Measurements from ENCODE around the gene OSMR.

OSMR gene

DNA sequence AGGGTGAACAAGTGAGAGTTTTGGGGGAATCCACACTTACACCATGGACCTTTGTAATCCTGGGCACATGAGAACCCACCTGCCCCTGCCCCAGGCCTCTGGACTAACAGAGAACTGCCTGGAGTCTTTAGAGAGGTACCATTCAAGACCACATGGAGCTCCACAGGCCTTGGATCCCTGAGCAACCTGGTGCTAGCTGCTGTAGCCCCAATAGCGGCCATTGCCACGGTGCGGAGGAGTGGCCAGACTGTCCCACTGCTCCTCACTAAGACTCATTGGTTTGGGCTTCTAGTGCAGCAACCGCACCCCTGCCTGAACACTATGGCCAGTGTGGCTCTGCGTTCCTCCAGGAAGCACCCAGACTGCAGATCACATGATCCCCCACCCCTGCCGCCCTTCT is 45.8 kb downstream of the OSMR start:
- DNase-seq (ENCODE audit: low read depth in 1 of 2, low spot score in 1 of 2), result no peak
- TF ChIP-seq JUND (IDR thresholded peaks at IDR 0.05; ENCODE audit: low read depth), result no peak
- in situ Hi-C loops (cut with HindIII; ENCODE audit: low pct_unique_long_range_greater_than_20kb, low sequenced_read_pairs), result no loop called here

DNA sequence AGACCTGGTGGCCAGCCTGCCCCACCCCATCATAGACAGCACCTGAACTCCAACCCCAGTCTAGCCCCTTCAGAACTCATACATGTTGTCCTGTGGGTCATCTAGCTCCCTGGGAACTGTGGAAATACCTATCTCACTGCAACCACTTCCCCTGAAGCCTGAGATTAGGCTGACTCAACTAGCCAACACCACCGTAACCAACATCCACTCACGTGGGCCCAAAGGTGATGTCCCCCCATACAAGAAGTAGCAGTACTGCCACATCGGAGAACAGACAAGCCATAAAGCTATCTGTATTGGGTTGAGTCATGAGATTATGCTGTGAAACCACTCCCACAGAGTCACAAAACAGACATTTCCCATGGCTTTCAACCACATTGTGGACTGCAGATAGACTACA is 46.6 kb downstream of the OSMR start:
- no peak for TF ChIP-seq JUND (IDR thresholded peaks at IDR 0.05; ENCODE audit: low read depth)
- in situ Hi-C loops (cut with HindIII; ENCODE audit: low pct_unique_long_range_greater_than_20kb, low sequenced_read_pairs), result no loop called here
- DNase-seq (ENCODE audit: low read depth in 1 of 2, low spot score in 1 of 2), result no peak

DNA sequence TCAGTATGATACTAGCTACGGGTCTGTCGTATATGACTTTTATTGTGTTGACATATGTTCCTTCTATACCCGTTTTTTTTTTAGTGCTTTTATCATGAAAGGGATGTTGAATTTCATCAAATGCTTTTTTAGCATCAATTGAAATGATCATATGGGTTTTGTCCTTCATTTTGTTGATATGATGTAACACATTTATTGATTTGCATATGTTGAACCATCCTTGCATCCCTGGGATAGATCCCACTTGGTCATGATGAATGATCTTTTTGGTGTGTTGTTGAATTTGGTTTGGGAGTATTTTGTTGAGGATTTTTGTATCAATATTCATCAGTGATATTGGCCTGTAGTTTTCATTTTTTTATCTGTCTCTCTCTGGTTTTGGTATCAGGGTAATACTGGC is 50.9 kb downstream of the OSMR start:
- no peak for DNase-seq (ENCODE audit: low read depth in 1 of 2, low spot score in 1 of 2)
- in situ Hi-C loops (cut with HindIII; ENCODE audit: low pct_unique_long_range_greater_than_20kb, low sequenced_read_pairs), result no loop called here
- TF ChIP-seq JUND (IDR thresholded peaks at IDR 0.05; ENCODE audit: low read depth), result no peak

DNA sequence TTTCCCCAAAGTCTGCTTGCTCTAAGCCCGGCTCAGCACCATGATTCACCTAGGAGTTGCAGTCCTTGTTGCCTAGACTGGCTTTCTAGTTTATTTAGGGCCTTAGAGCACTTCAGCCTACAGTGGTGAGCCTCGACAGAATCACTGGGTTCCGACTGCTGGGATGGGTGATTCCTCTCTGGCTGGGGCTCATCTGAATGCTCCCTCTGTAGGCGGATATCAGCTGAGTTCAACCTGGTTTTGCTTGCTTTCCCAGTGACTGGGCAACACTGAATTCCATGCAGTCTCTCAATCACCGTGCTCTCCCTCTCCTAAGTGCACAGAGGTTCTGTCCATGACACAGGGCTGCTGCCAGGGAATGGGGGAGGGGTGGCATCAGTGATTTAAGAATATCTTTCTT is 54.1 kb downstream of the OSMR start:
- TF ChIP-seq JUND (IDR thresholded peaks at IDR 0.05; ENCODE audit: low read depth), result no peak
- DNase-seq (ENCODE audit: low read depth in 1 of 2, low spot score in 1 of 2), result no peak
- in situ Hi-C loops (cut with HindIII; ENCODE audit: low pct_unique_long_range_greater_than_20kb, low sequenced_read_pairs), result no loop called here

DNA sequence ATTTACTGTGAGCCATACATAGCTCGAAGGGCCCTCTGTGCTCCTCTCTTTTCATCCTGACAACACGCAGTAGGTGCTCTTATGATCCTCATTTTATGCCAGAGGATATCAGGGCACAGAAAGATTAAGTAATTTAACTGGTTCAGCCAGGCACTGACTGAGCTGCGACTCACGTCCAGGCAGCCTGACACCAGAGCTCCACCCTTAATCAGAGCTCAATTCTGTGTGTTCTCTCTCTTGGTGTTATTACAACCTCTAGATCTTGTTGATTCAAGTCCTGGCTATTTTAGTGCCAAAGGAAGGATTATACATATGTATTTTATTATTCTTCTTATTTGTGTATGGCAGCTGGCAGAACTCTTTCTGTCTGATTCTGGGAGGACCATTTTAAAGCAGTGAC is 59.7 kb downstream of the OSMR start:
- no peak for DNase-seq (ENCODE audit: low read depth in 1 of 2, low spot score in 1 of 2)
- in situ Hi-C loops (cut with HindIII; ENCODE audit: low pct_unique_long_range_greater_than_20kb, low sequenced_read_pairs), result no loop called here
- TF ChIP-seq JUND (IDR thresholded peaks at IDR 0.05; ENCODE audit: low read depth), result no peak

DNA sequence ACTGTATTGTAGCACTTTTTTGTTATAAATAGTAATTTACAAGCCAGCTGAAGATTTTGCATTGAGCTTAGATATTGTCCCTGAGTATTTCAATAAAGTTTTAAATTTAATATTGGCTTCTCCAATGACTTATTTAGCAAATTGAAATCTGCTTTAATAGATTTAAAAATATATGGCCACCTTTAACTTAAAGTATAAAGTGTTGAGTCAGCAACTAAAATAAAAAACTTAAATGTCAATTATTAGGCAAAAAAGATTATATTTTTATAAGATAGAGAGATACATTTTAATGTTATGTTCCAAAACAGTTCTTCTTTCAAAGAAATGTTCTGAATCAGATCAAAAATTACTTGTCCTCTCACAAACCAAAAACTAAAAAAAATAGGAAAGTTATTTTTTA is 60.7 kb downstream of the OSMR start:
- no peak for TF ChIP-seq JUND (IDR thresholded peaks at IDR 0.05; ENCODE audit: low read depth)
- in situ Hi-C loops (cut with HindIII; ENCODE audit: low pct_unique_long_range_greater_than_20kb, low sequenced_read_pairs), result no loop called here
- DNase-seq (ENCODE audit: low read depth in 1 of 2, low spot score in 1 of 2), result no peak

DNA sequence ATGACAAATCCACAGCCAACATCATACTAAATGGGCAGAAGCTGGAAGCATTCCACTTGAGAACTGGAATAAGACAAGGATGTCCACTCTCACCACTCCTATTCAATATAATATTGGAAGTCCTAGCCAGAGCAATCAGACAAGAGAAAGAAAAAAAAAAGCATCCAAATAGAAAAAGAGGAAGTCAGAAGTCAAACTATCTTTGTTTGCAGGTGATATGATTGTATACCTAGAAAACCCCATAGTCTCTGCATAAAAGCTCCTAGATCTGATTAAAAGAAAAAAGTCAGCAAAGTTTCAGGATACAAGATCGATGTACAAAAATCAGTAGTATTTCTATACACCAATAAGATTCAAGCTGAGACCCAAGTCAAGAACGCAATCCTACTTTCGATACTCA is 66.1 kb downstream of the OSMR start:
- in situ Hi-C loops (cut with HindIII; ENCODE audit: low pct_unique_long_range_greater_than_20kb, low sequenced_read_pairs), result no loop called here
- no peak for TF ChIP-seq JUND (IDR thresholded peaks at IDR 0.05; ENCODE audit: low read depth)
- DNase-seq (ENCODE audit: low read depth in 1 of 2, low spot score in 1 of 2), result no peak

DNA sequence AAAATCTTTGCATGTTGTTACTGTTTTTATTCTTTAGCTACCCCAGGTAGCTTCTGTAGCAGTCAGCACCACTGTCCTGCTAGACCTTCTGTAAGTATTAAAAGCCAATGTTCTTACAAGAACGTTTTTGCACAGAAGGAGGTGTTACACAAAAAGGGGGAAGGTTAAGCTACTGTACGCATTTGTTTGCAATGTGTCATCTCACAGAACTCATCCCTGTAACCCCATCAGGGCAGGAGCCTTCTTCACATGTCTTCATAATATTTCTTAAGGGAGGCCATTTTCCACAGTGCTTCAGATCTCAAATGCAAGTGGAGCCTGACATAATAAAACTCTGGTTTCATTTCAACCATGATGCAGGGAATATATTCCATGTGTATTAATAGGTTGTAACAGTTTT is 67.9 kb downstream of the OSMR start:
- no peak for DNase-seq (ENCODE audit: low read depth in 1 of 2, low spot score in 1 of 2)
- in situ Hi-C loops (cut with HindIII; ENCODE audit: low pct_unique_long_range_greater_than_20kb, low sequenced_read_pairs), result no loop called here
- TF ChIP-seq JUND (IDR thresholded peaks at IDR 0.05; ENCODE audit: low read depth), result no peak

DNA sequence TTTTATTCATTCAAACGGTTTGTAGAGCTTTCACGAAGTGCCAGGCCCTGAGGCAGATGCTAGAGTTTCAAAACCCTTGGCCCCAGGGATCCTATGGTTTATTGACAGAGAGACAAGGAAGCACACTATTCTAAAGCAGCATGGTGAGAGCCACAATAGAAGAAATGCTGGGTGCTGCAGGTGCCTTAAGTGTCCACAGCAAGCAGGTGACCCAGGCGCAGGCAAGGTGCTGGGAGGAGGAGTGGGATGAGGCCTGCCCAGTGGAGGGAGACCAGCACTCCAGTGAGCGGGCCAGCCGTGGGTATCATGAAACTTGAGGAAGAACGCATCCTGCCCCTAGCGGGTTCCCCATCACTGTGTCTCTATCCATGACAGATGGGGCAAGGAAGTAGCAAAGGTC is 71.0 kb downstream of the OSMR start:
- in situ Hi-C loops (cut with HindIII; ENCODE audit: low pct_unique_long_range_greater_than_20kb, low sequenced_read_pairs), result no loop called here
- TF ChIP-seq JUND (IDR thresholded peaks at IDR 0.05; ENCODE audit: low read depth), result no peak

DNA sequence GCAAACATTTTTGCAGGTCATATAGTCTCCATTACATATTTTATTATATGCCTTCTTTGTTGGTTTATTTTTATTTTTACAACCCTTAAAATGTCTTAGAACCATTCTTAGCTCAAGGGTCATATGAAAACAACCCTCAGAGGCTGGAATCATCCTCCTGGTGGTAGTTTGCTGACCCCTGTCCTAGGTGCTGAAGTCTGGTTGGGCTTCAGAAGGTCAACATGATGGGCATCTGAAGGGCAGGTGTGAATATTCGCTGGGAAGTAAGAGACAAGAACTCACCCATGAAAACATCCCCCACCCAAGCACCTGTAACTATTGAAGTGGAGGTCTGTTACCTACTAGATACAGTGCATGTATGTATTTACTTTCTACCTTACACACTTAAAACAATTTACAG is 75.4 kb downstream of the OSMR start:
- in situ Hi-C loops (cut with HindIII; ENCODE audit: low pct_unique_long_range_greater_than_20kb, low sequenced_read_pairs), result no loop called here

More for the DNA sequence above, 71.0 kb downstream of the OSMR start:
- DNase-seq (ENCODE audit: low read depth in 1 of 2, low spot score in 1 of 2), result peak in 1 of 2 experiments; percentile 47

DNA sequence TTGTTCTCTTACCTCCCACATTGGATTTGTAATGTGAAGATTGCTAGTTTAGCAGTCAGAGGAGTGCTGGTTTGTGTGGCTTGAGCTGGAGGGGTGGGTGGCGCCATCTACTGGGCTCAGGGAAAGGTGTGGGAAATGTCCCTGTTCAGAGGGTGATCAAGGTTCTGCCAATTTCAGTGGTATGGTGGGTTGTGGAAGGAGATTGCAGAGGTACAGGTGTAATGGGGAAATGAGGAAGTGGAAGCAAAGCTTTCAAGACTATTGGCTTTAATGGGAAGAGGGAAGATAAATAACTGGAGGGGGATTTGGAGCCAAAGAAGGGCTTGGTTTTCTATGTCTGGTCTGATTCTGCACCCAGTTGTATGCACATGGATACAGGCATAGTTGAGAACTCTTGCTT is 76.4 kb downstream of the OSMR start:
- TF ChIP-seq JUND (IDR thresholded peaks at IDR 0.05; ENCODE audit: low read depth), result no peak
- peak; percentile 42 to 72 for DNase-seq (ENCODE audit: low read depth in 1 of 2, low spot score in 1 of 2)
- in situ Hi-C loops (cut with HindIII; ENCODE audit: low pct_unique_long_range_greater_than_20kb, low sequenced_read_pairs), result no loop called here

More for the DNA sequence above, 75.4 kb downstream of the OSMR start:
- no peak for TF ChIP-seq JUND (IDR thresholded peaks at IDR 0.05; ENCODE audit: low read depth)
- peak in 1 of 2 experiments; percentile 40 for DNase-seq (ENCODE audit: low read depth in 1 of 2, low spot score in 1 of 2)

DNA sequence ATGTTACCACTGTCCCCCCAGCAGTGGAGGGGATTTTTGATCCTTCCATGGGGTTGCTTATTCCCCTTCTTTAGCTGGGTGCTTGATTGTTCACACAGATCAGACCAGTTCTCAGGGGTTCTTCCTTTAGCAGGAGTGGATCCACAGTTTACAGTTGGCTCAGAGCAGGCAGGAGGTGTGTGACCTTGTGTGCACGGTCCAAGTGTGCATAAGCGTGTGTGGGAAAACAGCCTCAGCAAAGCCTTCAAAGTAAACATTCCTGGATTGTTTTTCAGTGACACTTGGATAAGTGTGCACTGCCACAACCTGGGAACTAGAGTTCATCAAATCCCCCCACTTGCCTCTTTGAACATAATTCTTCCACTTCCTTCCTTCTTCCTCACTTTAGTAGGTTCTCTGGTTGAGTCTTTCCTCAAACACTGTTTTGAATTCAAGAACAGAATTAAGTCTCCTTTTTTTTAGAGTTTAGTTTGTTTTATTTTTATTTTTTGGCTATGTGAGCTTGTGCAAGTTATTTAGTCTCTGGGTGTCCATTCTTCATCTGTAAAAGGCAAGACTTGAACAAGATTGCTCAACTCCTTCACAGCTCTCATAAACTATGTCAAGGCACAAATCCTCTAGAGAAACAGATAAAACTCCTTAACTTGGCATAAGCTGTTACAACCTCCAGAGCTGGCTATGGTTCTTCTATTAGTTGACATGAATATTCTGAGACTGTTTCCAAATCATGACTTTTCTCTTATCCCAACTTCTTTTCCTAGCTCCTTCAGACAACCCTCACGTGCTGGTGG is 78.0 kb downstream of the OSMR start:
- DNase-seq (ENCODE audit: low read depth in 1 of 2, low spot score in 1 of 2), result no peak
- in situ Hi-C loops (cut with HindIII; ENCODE audit: low pct_unique_long_range_greater_than_20kb, low sequenced_read_pairs), result no loop called here
- no peak for TF ChIP-seq JUND (IDR thresholded peaks at IDR 0.05; ENCODE audit: low read depth)

DNA sequence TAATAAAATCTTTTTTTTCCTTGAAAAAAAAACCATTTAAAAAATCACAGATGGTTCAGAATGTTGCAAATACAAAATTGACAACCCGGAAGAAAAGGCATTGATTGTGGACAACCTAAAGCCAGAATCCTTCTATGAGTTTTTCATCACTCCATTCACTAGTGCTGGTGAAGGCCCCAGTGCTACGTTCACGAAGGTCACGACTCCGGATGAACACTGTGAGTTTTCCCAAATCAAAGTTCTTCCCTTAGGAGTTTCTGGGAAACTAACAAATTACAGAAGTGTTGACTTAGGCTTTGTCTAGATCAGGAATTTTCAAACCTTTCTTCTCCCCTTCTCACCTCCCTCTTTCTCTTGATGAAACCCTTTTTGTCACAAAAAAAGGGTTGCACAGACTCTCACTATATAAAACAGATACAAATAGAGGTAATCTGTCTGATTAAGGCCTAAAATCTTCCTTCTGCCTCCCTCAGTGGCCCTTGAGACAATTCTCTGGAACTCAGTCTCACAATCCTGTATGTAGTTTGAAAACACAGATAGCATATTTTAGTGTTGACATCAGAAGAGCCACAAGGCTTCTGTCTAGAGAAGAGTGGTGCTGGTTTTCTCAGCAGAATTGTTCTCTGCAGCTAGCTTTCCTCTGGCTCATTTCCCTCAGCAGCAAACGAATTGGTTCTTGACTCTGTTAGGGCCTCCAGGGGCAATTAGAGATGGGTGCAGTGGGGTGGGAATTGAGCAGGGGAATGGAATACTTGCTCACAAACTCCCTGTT is 79.5 kb downstream of the OSMR start:
- peak; percentile 10 to 21 for DNase-seq (ENCODE audit: low read depth in 1 of 2, low spot score in 1 of 2)
- TF ChIP-seq JUND (IDR thresholded peaks at IDR 0.05; ENCODE audit: low read depth), result 0 out of 2 replicates have a peak, but pooled peaks have one; percentile 14
- in situ Hi-C loops (cut with HindIII; ENCODE audit: low pct_unique_long_range_greater_than_20kb, low sequenced_read_pairs), result no loop called here

All from T47D (cell line).